GM12865 (cell line): Measurements from ENCODE around the gene ACR.

ENCODE experiments used
- DNase-seq: peaks from one replicate; pipeline ENCODE4 v3.0.0; 2010; ENCODE audit warnings: low read depth
- H3K4me3 ChIP-seq: 2 replicates; pipeline ENCODE4 v1.5.1; 2011; ENCODE audit warnings: mild to moderate bottlenecking, low read depth, low read length, control low read depth
- CTCF ChIP-seq: IDR thresholded peaks from 2 replicates; pipeline ENCODE4 v1.5.1; 2011; ENCODE audit warnings: low read length, control low read depth, low read depth, inconsistent platforms; ENCODE audit not compliant: insufficient read depth; ENCODE audit errors: missing control alignments

ACR gene

GRCh38 chr22:50717709-50718351 is 20.2 kb upstream of the ACR start:
- no peak for TF ChIP-seq CTCF
- no peak overlapping the region for H3K4me3 ChIP-seq
- DNase-seq: no peak

- H3K4me3 ChIP-seq: no peak overlapping the region
- no peak for TF ChIP-seq CTCF
- DNase-seq: no peak
Observed at GRCh38 chr22:50718352-50718709, 19.7 kb upstream of the ACR start.

- no peak for TF ChIP-seq CTCF
- H3K4me3 ChIP-seq: no peak overlapping the region
Observed at GRCh38 chr22:50719814-50720300, 18.1 kb upstream of the ACR start.

GRCh38 chr22:50720301-50721256 is 17.4 kb upstream of the ACR start:
- H3K4me3 ChIP-seq: no peak overlapping the region
- no peak for TF ChIP-seq CTCF
- DNase-seq: no peak

More at GRCh38 chr22:50719814-50720300, 18.1 kb upstream of the ACR start:
- DNase-seq: no peak

GRCh38 chr22:50721257-50721844 is 16.7 kb upstream of the ACR start:
- no peak for DNase-seq
- no peak overlapping the region for H3K4me3 ChIP-seq
- TF ChIP-seq CTCF: no peak

DNA sequence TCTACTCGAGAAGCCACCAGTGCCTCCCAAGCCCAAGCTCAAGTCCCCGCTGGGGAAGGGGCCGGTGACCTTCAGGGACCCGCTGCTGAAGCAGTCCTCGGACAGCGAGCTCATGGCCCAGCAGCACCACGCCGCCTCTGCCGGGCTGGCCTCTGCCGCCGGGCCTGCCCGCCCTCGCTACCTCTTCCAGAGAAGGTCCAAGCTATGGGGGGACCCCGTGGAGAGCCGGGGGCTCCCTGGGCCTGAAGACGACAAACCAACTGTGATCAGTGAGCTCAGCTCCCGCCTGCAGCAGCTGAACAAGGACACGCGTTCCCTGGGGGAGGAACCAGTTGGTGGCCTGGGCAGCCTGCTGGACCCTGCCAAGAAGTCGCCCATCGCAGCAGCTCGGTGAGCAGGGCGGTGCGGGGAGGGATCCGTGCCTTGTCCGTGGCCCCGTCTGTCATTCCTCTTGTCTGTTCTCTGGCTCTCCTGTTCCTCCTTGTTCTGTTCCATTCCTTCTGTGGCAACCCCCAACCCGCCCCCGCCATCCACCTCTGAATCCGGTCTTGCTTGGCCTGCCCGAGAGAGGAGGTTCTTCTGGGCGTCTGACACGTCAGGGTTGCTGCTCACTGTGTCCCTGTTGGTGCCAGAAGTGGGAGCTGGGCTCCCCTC is 15.8 kb upstream of the ACR start:
- no peak overlapping the region for H3K4me3 ChIP-seq
- DNase-seq: no peak
- no peak for TF ChIP-seq CTCF
